Ectodermal cell (in vitro differentiated cells): ENCODE measurements around the gene SLC9A9.

Experiments used
- H3K27ac ChIP-seq: 2 replicates; pipeline ENCODE4 v1.7.0; 2013; ENCODE audit warnings: mild to moderate bottlenecking, low read depth, low read length; ENCODE audit not compliant: insufficient read depth, poor library complexity, severe bottlenecking
- H3K27me3 ChIP-seq: 2 replicates; pipeline ENCODE4 v1.7.0; 2013; ENCODE audit warnings: mild to moderate bottlenecking, low read length; ENCODE audit not compliant: insufficient read depth, control insufficient read depth, poor library complexity, severe bottlenecking
- H3K36me3 ChIP-seq: one replicate; pipeline ENCODE4 v1.7.0; 2013; ENCODE audit warnings: low read length; ENCODE audit not compliant: control insufficient read depth, insufficient read depth
- H3K4me1 ChIP-seq: one replicate; pipeline ENCODE4 v1.7.0; 2013; ENCODE audit warnings: low read length; ENCODE audit not compliant: control insufficient read depth, insufficient read depth
- H3K4me3 ChIP-seq: 2 replicates; pipeline ENCODE4 v1.7.0; 2013; ENCODE audit warnings: low read depth, low read length, control low read depth; ENCODE audit not compliant: insufficient read depth
- H3K9me3 ChIP-seq: 2 replicates; pipeline ENCODE4 v1.7.0; 2013; ENCODE audit warnings: mild to moderate bottlenecking, low read length, moderate library complexity; ENCODE audit not compliant: control insufficient read depth
- WGBS, 2 experiments: methylation state at CpG; one replicate each; pipeline ENCODE4 v1.1.7; 2013; ENCODE audit warnings: missing lambda C conversion rate in 2 of 2; 5-methylcytosine and 5-hydroxymethylcytosine counted together

The SLC9A9 gene

DNA sequence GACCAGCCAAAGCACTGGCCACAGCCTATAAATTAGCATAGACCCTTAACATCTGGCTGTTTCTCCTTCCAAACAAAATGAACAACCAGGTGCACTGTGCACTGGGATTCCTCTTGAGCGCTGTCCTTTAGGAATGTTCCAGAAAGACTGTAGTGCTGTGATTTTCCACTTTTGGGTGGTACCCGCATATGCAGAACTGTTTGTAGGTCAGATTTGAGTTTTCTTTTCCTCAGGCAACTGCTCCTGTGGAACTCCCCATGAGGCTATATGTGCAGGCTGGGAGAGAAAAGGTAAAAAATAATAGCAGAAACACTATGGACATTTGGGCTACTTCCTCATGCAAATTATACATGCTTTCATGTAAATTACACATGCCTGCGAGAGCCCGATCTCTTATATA, 589.6 kb downstream of the SLC9A9 start:
- H3K27ac ChIP-seq = no peak overlapping the region
- no peaks in the 10 kb centered on the region for H3K4me1 ChIP-seq
- no peaks in the 10 kb centered on the region for H3K9me3 ChIP-seq
- no peaks in the 10 kb centered on the region for H3K27me3 ChIP-seq
- H3K4me3 ChIP-seq = no peak overlapping the region
- WGBS, 2 experiments = 85 to 96% methylated on average over 2 to 4 of the region's 4 CpGs
- H3K36me3 ChIP-seq = no peaks in the 10 kb centered on the region

DNA sequence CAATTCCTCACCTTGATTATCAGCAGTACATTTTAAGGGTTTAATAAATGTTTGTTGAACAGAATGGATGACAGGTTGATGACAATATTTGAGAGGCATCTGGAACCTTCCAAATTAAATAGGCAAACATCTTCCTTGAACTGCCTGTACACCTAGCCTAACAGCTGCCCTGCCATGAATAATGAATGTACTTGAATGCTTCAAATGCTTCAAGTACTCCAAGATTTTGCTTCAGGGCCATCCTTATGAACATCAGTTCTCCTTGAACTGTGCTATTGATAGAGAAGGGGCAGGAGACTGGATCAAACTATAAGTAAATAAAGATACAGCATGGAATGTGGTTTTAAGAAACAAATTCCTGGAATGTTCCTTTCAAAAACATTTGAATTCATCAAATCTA, 591.9 kb downstream of the SLC9A9 start:
- no peaks in the 10 kb centered on the region for H3K9me3 ChIP-seq
- H3K27me3 ChIP-seq = no peaks in the 10 kb centered on the region
- no peak overlapping the region for H3K4me3 ChIP-seq
- no peaks in the 10 kb centered on the region for H3K4me1 ChIP-seq
- no peak overlapping the region for H3K27ac ChIP-seq
- no peaks in the 10 kb centered on the region for H3K36me3 ChIP-seq

DNA sequence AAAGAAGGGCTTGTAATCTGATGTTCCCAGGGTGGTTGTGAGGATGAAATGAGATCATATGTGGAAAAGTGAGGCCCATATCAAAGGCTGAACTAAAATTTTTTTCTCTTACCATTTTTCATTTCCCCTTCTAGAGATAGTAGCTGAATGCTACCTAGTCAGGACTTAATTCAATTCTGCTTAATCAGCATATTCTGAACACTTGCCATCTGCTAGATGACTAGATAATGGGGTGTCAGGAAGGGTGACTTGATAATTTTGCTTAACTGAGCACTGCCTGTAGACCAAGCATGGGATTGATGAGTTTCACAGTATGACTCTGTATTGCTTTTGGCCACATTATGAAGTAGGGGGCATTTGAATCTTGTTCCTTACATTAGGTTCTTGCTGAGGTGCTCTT, 592.5 kb downstream of the SLC9A9 start:
- no peak overlapping the region for H3K4me3 ChIP-seq
- H3K27ac ChIP-seq = no peak overlapping the region
- no peaks in the 10 kb centered on the region for H3K27me3 ChIP-seq
- H3K36me3 ChIP-seq = no peaks in the 10 kb centered on the region
- H3K9me3 ChIP-seq = no peaks in the 10 kb centered on the region
- H3K4me1 ChIP-seq = no peaks in the 10 kb centered on the region

DNA sequence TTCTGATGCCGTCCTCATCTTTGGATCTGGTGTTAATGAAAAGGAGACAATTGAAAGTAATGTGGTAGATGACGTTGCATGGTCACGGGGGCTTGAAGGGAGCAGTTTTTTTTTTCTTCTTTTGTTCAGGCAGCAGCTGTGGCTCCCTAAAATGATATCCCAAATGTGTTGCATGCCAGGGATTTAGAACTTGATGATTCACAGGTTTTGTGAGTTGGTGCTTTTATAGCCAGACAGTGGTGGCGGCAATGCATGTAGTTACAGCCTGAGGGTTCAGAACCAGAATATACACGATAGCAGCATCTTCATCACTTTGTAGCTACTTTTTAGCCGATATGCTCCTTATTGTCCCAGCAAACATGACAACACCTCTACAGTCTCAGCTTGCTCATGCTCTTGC, 595.3 kb downstream of the SLC9A9 start:
- no peaks in the 10 kb centered on the region for H3K27me3 ChIP-seq
- H3K36me3 ChIP-seq = no peaks in the 10 kb centered on the region
- no peak overlapping the region for H3K4me3 ChIP-seq
- no peaks in the 10 kb centered on the region for H3K4me1 ChIP-seq
- no peak overlapping the region for H3K27ac ChIP-seq
- H3K9me3 ChIP-seq = no peaks in the 10 kb centered on the region
- WGBS, 2 experiments = 92 to 93% methylated on average over 6 of the region's 6 CpGs

DNA sequence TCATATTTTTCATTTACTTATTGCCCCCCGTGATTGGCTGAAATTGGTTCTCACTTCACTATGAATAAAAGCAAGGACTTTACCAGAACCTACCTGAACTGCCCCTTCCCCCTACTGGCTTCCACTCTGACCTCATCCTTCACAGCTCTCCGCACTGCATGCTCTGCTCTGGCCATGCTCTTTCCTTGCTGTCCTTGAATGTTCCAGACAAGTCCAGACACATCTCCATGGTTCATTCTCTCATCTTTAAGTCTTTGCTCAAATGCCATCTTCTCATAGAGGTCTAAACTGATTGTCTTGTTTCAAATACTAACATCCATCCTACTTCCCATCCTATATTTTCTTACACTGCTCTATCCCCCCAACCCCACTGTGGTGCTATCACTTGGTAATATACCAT, 599.3 kb downstream of the SLC9A9 start:
- H3K27ac ChIP-seq = no peak overlapping the region
- WGBS, 2 experiments = 91 to 93% methylated on average over 2 of the region's 2 CpGs
- no peak overlapping the region for H3K4me3 ChIP-seq
- H3K36me3 ChIP-seq = no peaks in the 10 kb centered on the region
- H3K27me3 ChIP-seq = no peaks in the 10 kb centered on the region
- no peaks in the 10 kb centered on the region for H3K9me3 ChIP-seq
- no peaks in the 10 kb centered on the region for H3K4me1 ChIP-seq

DNA sequence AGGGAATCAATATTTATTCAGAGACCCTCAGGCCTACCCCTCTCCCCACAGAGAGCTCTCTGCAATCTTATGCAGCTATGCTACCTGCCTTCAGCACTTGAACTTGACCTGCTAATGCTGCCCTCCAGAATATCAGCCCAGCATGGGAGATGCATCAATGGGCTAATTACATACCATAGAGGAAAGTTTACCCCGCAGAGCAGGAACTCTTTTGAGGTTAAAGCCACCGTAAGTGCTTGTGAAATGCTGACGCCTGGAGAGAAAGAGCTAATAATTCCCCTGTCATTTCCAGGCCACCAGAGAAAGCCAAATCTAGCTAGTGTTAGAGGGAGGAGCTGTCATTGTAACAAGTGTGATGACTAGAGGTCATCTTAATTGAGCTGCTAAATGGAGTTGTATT, 601.2 kb downstream of the SLC9A9 start:
- Histone ChIP-seq H3K4me3 (no peak overlapping the region), H3K27me3 (no peaks in the 10 kb centered on the region), H3K27ac (no peak overlapping the region), H3K4me1 (no peaks in the 10 kb centered on the region), H3K36me3 (no peaks in the 10 kb centered on the region), H3K9me3 (no peaks in the 10 kb centered on the region)
- 50 to 52% methylated on average over 3 of the region's 3 CpGs for WGBS, 2 experiments

DNA sequence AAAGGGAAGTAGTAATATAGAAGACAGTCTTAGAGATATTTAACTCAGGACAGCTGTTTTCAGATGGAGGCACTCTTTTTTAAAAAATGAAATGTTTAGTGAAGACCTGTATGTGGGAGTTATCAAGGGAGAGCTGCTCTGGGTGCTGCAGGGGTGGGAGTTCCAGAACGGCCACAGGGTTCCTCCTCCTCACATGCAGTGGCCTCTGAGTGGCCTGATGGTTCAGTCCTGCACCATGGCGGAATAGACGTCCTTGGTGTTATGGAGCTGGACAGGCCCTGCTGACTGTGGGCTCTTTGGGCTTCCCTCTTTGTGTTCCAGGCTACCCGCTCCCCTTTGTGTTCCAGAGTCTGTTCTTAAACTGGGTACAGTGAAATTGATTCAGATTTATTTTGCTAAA, 602.6 kb downstream of the SLC9A9 start:
- Histone ChIP-seq H3K36me3 (no peaks in the 10 kb centered on the region), H3K9me3 (no peaks in the 10 kb centered on the region), H3K27ac (no peak overlapping the region), H3K27me3 (no peaks in the 10 kb centered on the region), H3K4me3 (no peak overlapping the region), H3K4me1 (no peaks in the 10 kb centered on the region)
- 93 to 96% methylated on average over 4 of the region's 4 CpGs for WGBS, 2 experiments

DNA sequence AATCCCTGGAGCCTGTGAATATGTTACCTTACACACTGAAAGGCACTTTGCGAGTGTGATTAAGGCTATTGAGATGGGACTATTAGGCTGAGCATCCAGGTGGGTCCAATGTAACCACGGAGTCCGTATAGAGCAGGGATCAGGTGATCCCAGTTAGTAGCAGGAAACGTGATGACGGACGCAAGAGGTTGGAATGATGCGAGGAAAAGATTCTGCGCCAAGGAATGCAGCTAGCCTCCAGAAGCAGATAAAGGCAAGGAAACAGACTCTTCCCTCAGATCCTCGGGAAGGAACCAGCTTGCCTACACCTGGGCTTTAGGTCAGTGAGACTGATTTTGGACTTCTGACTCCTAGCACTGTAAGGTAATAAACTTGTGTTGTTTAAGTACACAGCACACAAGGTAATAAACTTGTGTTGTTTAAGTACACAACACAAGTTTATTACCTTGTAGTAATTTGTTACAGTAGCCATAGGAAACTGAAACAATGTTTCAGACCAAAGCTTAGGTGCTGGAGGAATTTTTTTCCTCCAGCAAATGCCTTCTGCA, 603.7 kb downstream of the SLC9A9 start:
- Histone ChIP-seq H3K4me1 (no peaks in the 10 kb centered on the region), H3K4me3 (no peak overlapping the region), H3K27me3 (no peaks in the 10 kb centered on the region), H3K36me3 (no peaks in the 10 kb centered on the region), H3K27ac (no peak overlapping the region), H3K9me3 (no peaks in the 10 kb centered on the region)
- WGBS, 2 experiments = 83 to 84% methylated on average over 9 of the region's 9 CpGs

DNA sequence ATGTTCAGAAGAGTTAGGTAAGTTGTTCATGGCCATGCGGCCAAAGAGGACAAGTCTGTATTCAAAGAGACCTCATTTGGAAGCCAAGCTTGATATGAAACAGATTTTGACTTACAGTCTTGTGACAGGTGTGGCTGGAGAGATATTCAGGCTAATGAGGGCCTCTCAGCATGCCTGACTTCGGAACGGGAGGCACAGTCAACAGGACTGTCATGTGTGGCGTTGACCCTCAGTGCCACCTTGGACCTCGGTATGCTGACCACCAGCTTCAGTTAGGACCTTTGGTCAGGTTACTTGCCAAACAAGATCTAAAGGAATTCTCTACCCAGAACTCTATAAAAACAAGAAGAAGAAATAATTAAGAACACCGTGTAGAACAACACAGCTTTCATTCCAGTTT, 604.6 kb downstream of the SLC9A9 start:
- 92 to 94% methylated on average over 6 of the region's 6 CpGs for WGBS, 2 experiments
- no peaks in the 10 kb centered on the region for H3K27me3 ChIP-seq
- no peak overlapping the region for H3K27ac ChIP-seq
- H3K36me3 ChIP-seq = no peaks in the 10 kb centered on the region
- no peaks in the 10 kb centered on the region for H3K4me1 ChIP-seq
- no peak overlapping the region for H3K4me3 ChIP-seq
- no peaks in the 10 kb centered on the region for H3K9me3 ChIP-seq

DNA sequence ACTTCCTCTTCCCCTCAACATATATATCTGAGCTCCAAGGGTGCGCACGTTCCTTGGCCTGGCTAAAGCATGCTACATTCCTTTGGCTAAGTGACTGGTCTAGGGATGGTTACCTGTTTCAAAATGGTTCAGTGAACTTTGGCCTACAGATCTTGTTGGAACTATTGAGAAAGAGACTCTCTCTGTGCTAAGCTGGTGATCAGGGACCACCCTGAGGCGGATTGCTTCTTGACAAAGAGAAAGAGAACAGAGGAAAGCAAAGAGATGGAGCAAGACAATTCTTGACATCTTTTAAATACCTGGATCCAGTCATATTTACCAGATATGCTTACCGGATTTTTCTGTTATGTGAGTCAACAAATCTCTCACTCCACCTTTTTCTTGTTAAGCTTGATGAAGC, 605.6 kb downstream of the SLC9A9 start:
- Histone ChIP-seq H3K27me3 (no peaks in the 10 kb centered on the region), H3K36me3 (no peaks in the 10 kb centered on the region), H3K4me1 (peaks cover 1% of the 10 kb centered on the region), H3K27ac (no peak overlapping the region), H3K4me3 (no peak overlapping the region), H3K9me3 (no peaks in the 10 kb centered on the region)
- WGBS, 2 experiments = 64 to 72% methylated on average over 4 of the region's 4 CpGs

DNA sequence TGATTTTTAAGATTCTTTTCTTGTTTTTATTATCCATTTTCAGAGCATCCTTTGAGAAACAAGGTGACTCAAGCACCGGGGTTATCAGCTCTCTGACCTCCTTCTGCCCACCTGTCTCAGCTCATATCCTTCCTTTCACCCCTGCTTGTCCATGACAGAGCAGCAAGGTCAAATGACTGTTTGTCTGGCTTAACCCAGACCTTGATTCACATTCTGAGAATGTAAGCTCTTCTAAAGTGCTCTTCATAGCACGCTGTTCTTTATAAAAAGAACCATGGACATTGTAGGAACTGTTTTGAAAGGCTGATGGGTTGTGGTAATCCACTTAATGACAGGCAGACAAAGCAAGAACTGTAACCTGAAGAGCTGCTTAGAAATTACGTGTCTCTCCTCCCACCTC, 606.2 kb downstream of the SLC9A9 start:
- Histone ChIP-seq H3K36me3 (no peaks in the 10 kb centered on the region), H3K27ac (no peak overlapping the region), H3K9me3 (no peaks in the 10 kb centered on the region), H3K4me3 (no peak overlapping the region), H3K4me1 (peaks cover 6% of the 10 kb centered on the region), H3K27me3 (no peaks in the 10 kb centered on the region)
- 89 to 96% methylated on average over 3 of the region's 3 CpGs for WGBS, 2 experiments
